DND-41 (cell line): Measurements from ENCODE around the gene STEAP4.

Experiments
- EZH2 ChIP-seq: IDR thresholded peaks from 3 replicates; pipeline ENCODE4 v1.6.1; 2012; ENCODE audit warnings: borderline replicate concordance, low read depth, mild to moderate bottlenecking, moderate library complexity, low read length, inconsistent platforms; ENCODE audit not compliant: severe bottlenecking
- TF ChIP-seq, protein P1 (sequence below): IDR thresholded peaks from 2 replicates; pipeline ENCODE4 v1.5.1; 2012; ENCODE audit warnings: borderline replicate concordance, low read length, moderate library complexity, mild to moderate bottlenecking; ENCODE audit not compliant: poor library complexity, severe bottlenecking; ENCODE audit errors: extremely low read depth

GRCh38 chr7:88262562-88262961 is 44.1 kb downstream of the STEAP4 start:
- TF ChIP-seq, protein P1, sequence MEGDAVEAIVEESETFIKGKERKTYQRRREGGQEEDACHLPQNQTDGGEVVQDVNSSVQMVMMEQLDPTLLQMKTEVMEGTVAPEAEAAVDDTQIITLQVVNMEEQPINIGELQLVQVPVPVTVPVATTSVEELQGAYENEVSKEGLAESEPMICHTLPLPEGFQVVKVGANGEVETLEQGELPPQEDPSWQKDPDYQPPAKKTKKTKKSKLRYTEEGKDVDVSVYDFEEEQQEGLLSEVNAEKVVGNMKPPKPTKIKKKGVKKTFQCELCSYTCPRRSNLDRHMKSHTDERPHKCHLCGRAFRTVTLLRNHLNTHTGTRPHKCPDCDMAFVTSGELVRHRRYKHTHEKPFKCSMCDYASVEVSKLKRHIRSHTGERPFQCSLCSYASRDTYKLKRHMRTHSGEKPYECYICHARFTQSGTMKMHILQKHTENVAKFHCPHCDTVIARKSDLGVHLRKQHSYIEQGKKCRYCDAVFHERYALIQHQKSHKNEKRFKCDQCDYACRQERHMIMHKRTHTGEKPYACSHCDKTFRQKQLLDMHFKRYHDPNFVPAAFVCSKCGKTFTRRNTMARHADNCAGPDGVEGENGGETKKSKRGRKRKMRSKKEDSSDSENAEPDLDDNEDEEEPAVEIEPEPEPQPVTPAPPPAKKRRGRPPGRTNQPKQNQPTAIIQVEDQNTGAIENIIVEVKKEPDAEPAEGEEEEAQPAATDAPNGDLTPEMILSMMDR = no peak
- no peak for TF ChIP-seq EZH2
